ENCODE measurements around the gene ISLR.

GRCh38 chr15:74194572-74195559, 21.4 kb downstream of the ISLR start:
- TF ChIP-seq TCF7L2 (IDR thresholded peaks at IDR 0.05; ENCODE audit: borderline replicate concordance, low read depth, low read length): no peak
- no peak for TF ChIP-seq ZNF266 (tag by site-specific recombination; IDR thresholded peaks at IDR 0.05; ENCODE audit: low read depth)
- TF ChIP-seq CTCF (tag by site-specific recombination; IDR thresholded peaks at IDR 0.05): no peak
- TF ChIP-seq KLF7 (tag by site-specific recombination; IDR thresholded peaks at IDR 0.05; ENCODE audit: borderline replicate concordance): no peak
- no peak for TF ChIP-seq ZNF202 (tag by site-specific recombination; IDR thresholded peaks at IDR 0.05; ENCODE audit: borderline replicate concordance)
- no peak for TF ChIP-seq SETDB1 (IDR thresholded peaks at IDR 0.05; ENCODE audit: insufficient read length, low read length)
- TF ChIP-seq HOXA7 (CRISPR knock-in tag; IDR thresholded peaks at IDR 0.05; ENCODE audit: borderline replicate concordance): no peak

All from HEK293 (cell line).